Right renal cortex interstitium (tissue), 3 donors: ENCODE measurements around the gene SDF4. TPM values are rescaled to one million over a fixed set of nuclear protein-coding genes. Genes with fewer than 3 reads are reported as not detected.

ENCODE experiments used
- DNase-seq, 3 donors: peaks; one replicate each; pipeline ENCODE4 v3.0.0-alpha.2; 2013; ENCODE audit warnings: low read depth in 3 of 3, low spot score in 2 of 3
- polyA plus RNA-seq, 3 donors: library from polyadenylated mRNA; unstranded; fragments of 120-200 nt; gene quantifications; one replicate each; pipeline ENCODE4 v1.2.1, GENCODE V29; 2013; ENCODE audit not compliant: insufficient read length in 3 of 3

Gene SDF4
- polyA plus RNA-seq, 3 donors = 109 to 126 (median 123) TPM

- no peak for DNase-seq
These were observed 63.1 kb downstream of the SDF4 start for GRCh38 chr1:1168451-1169411.

GRCh38 chr1:1167841-1168450, 63.9 kb downstream of the SDF4 start:
- DNase-seq = no peak

GRCh38 chr1:1167398-1167821, 64.4 kb downstream of the SDF4 start:
- DNase-seq = no peak

Other genes with a start within 250 kb of the SDF4 start
- gene PERM1, start 249.9 kb downstream of the SDF4 start, polyA plus RNA-seq = under 1 TPM in 2 of 3 donors, not detected in 1; 0.17 to 0.21 TPM
- gene HES4, start 231.9 kb downstream of the SDF4 start, polyA plus RNA-seq = 10 to 100 TPM; 13.6 to 17.3 (median 16.1) TPM
- 10 to 100 TPM in 2 of 3 donors, 1 to 10 TPM in 1; 9.4 to 15.0 (median 10.7) TPM for gene ISG15, start 218.5 kb downstream of the SDF4 start, polyA plus RNA-seq
- 100 to 1,000 TPM; 178 to 219 (median 182) TPM for gene AGRN, start 211.9 kb downstream of the SDF4 start, polyA plus RNA-seq
- gene RNF223, start 157.7 kb downstream of the SDF4 start, polyA plus RNA-seq = under 1 TPM in 2 of 3 donors, not detected in 1; 0.29 to 0.40 TPM
- gene C1orf159, start 115.9 kb downstream of the SDF4 start, polyA plus RNA-seq = 1 to 10 TPM; 5.3 to 7.0 (median 6.3) TPM
- under 1 TPM; 0.29 to 0.71 (median 0.58) TPM for gene TTLL10, start 58.1 kb downstream of the SDF4 start, polyA plus RNA-seq
- gene TNFRSF18, start 25.4 kb downstream of the SDF4 start, polyA plus RNA-seq = under 1 TPM in 2 of 3 donors, not detected in 1; 0.33 to 0.68 TPM
- gene TNFRSF4, start 17.8 kb downstream of the SDF4 start, polyA plus RNA-seq = 1 to 10 TPM in 1 of 3 donors, under 1 TPM in 2; 0.74 to 1.9 (median 0.93) TPM
- gene B3GALT6, start 236 bp upstream of the SDF4 start, polyA plus RNA-seq = 10 to 100 TPM; 15.2 to 18.8 (median 18.4) TPM
- gene C1QTNF12, start 14.7 kb upstream of the SDF4 start, polyA plus RNA-seq = 1 to 10 TPM; 7.0 to 8.6 (median 7.4) TPM
- gene UBE2J2, start 41.9 kb upstream of the SDF4 start, polyA plus RNA-seq = 10 to 100 TPM; 40.5 to 42.7 (median 42.1) TPM
- 1 to 10 TPM; 2.1 to 2.6 (median 2.4) TPM for gene SCNN1D, start 48.4 kb upstream of the SDF4 start, polyA plus RNA-seq
- gene ACAP3, start 75.9 kb upstream of the SDF4 start, polyA plus RNA-seq = 10 to 100 TPM; 15.1 to 18.0 (median 16.1) TPM
- gene PUSL1, start 76.6 kb upstream of the SDF4 start, polyA plus RNA-seq = 1 to 10 TPM; 5.4 to 6.3 (median 5.8) TPM
- 10 to 100 TPM; 85.7 to 89.1 (median 87.4) TPM for gene INTS11, start 92.7 kb upstream of the SDF4 start, polyA plus RNA-seq
- 10 to 100 TPM in 2 of 3 donors, 1 to 10 TPM in 1; 9.1 to 12.9 (median 10.1) TPM for gene CPTP, start 92.8 kb upstream of the SDF4 start, polyA plus RNA-seq
- gene TAS1R3, start 99.3 kb upstream of the SDF4 start, polyA plus RNA-seq = under 1 TPM; 0.21 to 0.29 (median 0.24) TPM
- gene DVL1, start 117.4 kb upstream of the SDF4 start, polyA plus RNA-seq = 10 to 100 TPM; 21.5 to 27.5 (median 24.5) TPM
- 100 to 1,000 TPM; 145 to 157 (median 156) TPM for gene MXRA8, start 126.6 kb upstream of the SDF4 start, polyA plus RNA-seq
- 10 to 100 TPM; 51.9 to 65.7 (median 55.1) TPM for gene AURKAIP1, start 143.2 kb upstream of the SDF4 start, polyA plus RNA-seq
- gene CCNL2, start 167.3 kb upstream of the SDF4 start, polyA plus RNA-seq = 100 to 1,000 TPM; 183 to 230 (median 206) TPM
- 100 to 1,000 TPM; 107 to 136 (median 117) TPM for gene MRPL20, start 175.3 kb upstream of the SDF4 start, polyA plus RNA-seq
- 10 to 100 TPM in 1 of 3 donors, 1 to 10 TPM in 2; 5.0 to 19.7 (median 7.1) TPM for gene ANKRD65, start 189.3 kb upstream of the SDF4 start, polyA plus RNA-seq
- gene VWA1, start 203.7 kb upstream of the SDF4 start, polyA plus RNA-seq = 10 to 100 TPM; 39.8 to 52.7 (median 48.0) TPM
- gene ATAD3C, start 217.7 kb upstream of the SDF4 start, polyA plus RNA-seq = 1 to 10 TPM; 1.4 to 3.1 (median 2.0) TPM
- 1 to 10 TPM; 8.1 to 9.8 (median 8.8) TPM for gene ATAD3B, start 239.8 kb upstream of the SDF4 start, polyA plus RNA-seq